WI38 (cell line): Measurements from ENCODE around the gene KRTAP19-1.

Source experiments
- H3K4me3 ChIP-seq: 2 replicates; pipeline ENCODE4 v1.5.1; 2011; ENCODE audit warnings: low read depth, mild to moderate bottlenecking, control low read depth, low read length
- TF ChIP-seq, protein P1 (sequence below): IDR thresholded peaks from 2 replicates; pipeline ENCODE4 v1.5.1; 2012; ENCODE audit warnings: low read depth, mild to moderate bottlenecking, control low read depth, low read length

KRTAP19-1 gene

DNA sequence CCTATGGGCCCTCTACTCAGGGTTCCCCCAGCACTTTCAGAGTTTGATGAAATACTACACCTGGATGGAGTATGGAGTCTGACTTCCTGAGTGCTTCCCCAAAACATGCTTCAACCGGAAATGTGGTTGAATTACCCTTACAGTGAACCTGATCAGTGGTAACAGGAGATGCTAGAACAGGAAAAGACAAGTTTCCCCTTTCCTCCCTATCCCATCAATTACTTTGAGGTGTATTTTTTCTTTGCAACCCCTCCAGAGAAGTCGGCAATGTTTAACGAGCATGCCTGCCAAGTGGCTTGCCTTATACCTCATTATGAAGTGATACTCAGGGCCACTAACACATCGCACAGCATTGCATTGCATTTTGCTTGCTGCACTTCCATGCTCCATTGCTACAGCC lies 33.1 kb downstream of the KRTAP19-1 start:
- TF ChIP-seq, protein P1, sequence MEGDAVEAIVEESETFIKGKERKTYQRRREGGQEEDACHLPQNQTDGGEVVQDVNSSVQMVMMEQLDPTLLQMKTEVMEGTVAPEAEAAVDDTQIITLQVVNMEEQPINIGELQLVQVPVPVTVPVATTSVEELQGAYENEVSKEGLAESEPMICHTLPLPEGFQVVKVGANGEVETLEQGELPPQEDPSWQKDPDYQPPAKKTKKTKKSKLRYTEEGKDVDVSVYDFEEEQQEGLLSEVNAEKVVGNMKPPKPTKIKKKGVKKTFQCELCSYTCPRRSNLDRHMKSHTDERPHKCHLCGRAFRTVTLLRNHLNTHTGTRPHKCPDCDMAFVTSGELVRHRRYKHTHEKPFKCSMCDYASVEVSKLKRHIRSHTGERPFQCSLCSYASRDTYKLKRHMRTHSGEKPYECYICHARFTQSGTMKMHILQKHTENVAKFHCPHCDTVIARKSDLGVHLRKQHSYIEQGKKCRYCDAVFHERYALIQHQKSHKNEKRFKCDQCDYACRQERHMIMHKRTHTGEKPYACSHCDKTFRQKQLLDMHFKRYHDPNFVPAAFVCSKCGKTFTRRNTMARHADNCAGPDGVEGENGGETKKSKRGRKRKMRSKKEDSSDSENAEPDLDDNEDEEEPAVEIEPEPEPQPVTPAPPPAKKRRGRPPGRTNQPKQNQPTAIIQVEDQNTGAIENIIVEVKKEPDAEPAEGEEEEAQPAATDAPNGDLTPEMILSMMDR = no peak
- H3K4me3 ChIP-seq = no peak overlapping the region

DNA sequence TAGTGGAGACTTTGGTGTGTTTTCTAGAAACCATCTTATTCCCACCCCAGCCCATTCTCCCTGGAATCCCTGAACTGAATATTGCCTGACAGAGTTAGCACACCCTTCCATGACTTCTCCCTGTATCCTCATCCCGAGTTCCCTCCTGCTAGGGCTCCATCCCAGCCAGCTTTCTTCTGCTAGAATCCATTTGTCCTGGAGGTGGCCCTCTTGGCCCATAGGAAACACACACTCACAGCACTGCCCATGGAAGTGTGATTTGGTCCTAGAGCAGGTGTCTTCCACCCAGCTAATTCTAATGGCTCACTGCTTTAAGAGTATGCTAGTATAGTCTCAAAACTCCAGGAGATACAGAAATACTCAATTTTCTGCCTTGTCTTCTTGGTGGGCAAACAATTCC lies 36.0 kb downstream of the KRTAP19-1 start:
- TF ChIP-seq, protein P1 = no peak
- H3K4me3 ChIP-seq = no peak overlapping the region

DNA sequence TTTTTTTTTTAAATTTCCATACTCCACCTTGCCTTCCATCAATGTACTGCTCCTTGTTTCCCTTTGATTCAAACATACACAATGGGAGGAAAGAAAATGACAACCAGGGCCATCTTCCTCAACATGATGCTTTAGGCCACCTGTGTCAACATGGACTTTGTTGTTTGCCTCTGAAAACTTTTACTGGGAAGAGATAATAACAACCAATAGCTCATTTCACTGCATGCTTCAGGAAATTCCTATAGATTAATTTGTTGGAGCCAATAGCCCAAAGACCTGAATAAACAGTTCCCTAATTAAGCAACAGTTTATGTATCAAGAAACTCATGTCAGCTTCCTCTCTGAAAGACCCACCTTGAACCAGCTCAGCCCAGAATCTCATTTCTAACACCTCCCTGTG lies 36.9 kb downstream of the KRTAP19-1 start:
- H3K4me3 ChIP-seq = no peak overlapping the region
- TF ChIP-seq, protein P1 = no peak

DNA sequence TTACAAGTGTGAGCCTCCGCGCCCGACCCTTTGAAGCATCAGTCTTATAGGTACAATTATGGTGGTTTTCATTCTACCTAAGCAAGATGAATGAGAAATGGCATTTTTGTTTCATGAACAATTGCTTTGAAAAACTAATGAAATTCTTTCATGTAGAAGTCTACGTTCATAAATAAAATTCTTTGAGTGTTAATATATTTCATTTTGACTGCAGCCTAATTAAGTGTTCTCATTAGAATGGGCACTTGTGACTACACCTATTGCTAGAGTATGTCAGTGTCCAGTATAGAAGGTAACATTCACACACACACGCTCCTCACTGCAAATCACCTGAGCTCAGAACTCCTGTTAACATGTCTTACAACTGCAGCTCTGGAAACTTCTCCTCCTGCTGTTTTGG lies 40.2 kb downstream of the KRTAP19-1 start, which contains the start of gene KRTAP15-1:
KRTAP15-1 (plus strand) TSS at position 301 of the 400 bp plus-strand sequence; CDS start at position 354, 53 bp downstream.
- TF ChIP-seq, protein P1 = no peak
- H3K4me3 ChIP-seq = no peak within 1 kb of the TSS

DNA sequence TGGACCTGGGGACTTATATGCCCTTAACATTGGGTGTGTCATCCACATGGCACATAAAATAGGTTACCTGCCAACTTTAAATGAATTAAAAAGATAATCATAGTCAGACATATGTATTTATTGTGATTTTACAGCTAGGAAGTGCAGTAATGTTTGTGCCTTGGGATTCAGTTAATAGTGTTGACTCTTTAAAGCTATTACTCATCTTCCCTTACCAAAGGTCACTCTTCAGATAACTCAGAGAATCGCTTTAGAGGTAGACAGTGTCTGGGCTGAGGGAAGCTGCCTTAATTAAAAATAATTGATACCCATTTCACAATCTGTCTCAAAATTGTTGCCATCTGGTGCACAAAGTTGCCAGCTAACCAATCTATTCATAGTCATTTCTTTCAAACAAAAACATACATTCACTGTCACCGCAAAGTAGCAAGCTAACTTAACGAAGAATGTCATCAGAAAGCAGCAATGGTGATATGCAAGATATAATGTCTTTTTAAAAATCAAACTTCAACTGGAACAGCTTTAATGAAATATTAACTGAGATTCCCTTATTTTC lies 43.1 kb downstream of the KRTAP19-1 start:
- TF ChIP-seq, protein P1 = no peak
- H3K4me3 ChIP-seq = no peak overlapping the region

DNA sequence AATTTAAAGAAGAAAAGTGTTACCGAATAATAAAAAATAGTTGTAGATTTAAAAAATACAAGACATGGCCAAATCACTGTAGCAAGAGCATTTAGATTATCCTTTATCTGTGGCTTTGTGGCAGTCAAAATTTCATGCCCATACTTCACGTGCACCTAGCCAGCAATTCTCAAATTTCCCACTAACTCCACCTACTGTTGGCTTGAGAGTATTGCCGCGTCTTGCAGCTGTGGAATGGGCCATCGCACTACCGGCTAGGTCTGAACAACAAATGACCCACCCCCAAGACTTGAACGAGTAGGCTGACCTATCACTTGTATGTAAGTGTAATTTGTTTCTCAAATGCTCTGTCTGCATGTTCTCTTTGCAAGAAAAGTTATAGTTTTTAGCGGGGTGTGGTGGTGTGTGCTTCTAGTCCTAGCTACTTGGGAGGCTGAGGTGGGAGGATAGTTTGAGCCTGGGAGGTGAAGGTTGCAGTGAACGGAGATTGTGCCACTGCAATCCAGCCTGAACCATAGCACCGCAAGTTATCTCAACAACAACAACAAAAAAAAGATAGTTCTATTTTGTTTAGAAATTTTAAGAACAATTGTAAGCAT lies 46.0 kb downstream of the KRTAP19-1 start:
- no peak overlapping the region for H3K4me3 ChIP-seq
- TF ChIP-seq, protein P1 = no peak

DNA sequence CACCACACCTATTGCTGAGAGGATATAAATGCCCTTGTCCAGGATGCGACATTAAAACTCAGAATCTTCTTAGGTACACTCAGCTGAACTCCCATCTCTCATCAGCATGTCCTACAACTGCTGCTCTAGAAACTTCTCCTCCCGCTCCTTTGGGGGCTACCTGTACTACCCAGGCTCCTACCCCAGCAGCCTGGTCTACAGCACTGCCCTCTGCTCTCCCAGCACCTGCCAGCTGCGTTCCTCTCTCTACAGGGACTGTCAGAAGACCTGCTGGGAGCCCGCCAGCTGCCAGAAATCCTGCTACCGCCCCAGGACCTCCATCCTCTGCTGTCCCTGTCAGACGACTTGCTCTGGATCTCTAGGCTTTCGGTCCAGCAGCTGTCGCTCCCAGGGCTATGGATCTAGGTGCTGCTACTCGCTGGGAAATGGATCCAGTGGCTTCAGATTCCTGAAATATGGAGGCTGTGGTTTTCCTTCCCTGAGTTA lies 50.0 kb downstream of the KRTAP19-1 start, which contains the start of gene KRTAP13-4:
KRTAP13-4 (plus strand) TSS at position 51 of the 486 bp plus-strand sequence; CDS start at position 107, 56 bp downstream.
- TF ChIP-seq, protein P1 = no peak
- H3K4me3 ChIP-seq = no peak within 1 kb of the TSS
